Gastrocnemius medialis (tissue), 4 donors: ENCODE data around the gene SLC27A1. TPM values are rescaled to one million over a fixed set of nuclear protein-coding genes. Genes with fewer than 3 reads are reported as not detected.

Source experiments
- ATAC-seq, 2 donors: fragments of 150-250 bp; one replicate each; pipeline ENCODE4 v1.9.1; 2016
- DNase-seq, 2 donors: peaks; one replicate each; pipeline ENCODE4 v3.0.0-alpha.2; 2019
- H3K27ac ChIP-seq, 4 donors: fragments of 200-600 bp; sonication (generic); 1 replicate in 1 of 4; 2 replicates in 3 of 4; pipeline ENCODE4 v1.5.1; 2016 to 2018; ENCODE audit warnings: mild to moderate bottlenecking in 2 of 4, moderate library complexity in 1 of 4
- H3K27me3 ChIP-seq, 3 donors: fragments of 200-600 bp; sonication (generic) in 2 of 3; 1 replicate in 1 of 3; 2 replicates in 2 of 3; pipeline versions ENCODE4 v1.5.1 to v1.6.0; 2016 to 2019; ENCODE audit warnings: mild to moderate bottlenecking in 1 of 3, moderate library complexity in 1 of 3
- H3K36me3 ChIP-seq, 2 donors: fragments of 200-600 bp; sonication (generic) in 1 of 2; one replicate each; pipeline ENCODE4 v1.5.1; 2017 to 2018
- H3K4me1 ChIP-seq, 2 donors: fragments of 200-600 bp; sonication (generic) in 1 of 2; one replicate each; pipeline ENCODE4 v1.5.1; 2016 to 2017; ENCODE audit warnings: mild to moderate bottlenecking in 2 of 2
- H3K4me3 ChIP-seq, 4 donors: fragments of 200-600 bp; sonication (generic) in 3 of 4; 1 replicate in 1 of 4; 2 replicates in 3 of 4; pipeline ENCODE4 v1.5.1; 2016 to 2019; ENCODE audit warnings: mild to moderate bottlenecking in 2 of 4
- H3K9me3 ChIP-seq, 3 donors: fragments of 200-600 bp; sonication (generic) in 2 of 3; 1 replicate in 1 of 3; 2 replicates in 2 of 3; pipeline ENCODE4 v1.5.1; 2016 to 2019
- CTCF ChIP-seq, 5 experiments: fragments of 450-650 bp in 3 of 5; fragments of 200-600 bp in 2 of 5; sonication (generic) in 2 of 5; IDR thresholded peaks in 4 of 5; conservative IDR thresholded peaks in 1 of 5; 1 replicate in 4 of 5; 2 replicates in 1 of 5; pipeline ENCODE4 v1.5.1; 2016 to 2019; ENCODE audit warnings: antibody characterized with exemption in 5 of 5, mild to moderate bottlenecking in 3 of 5, moderate library complexity in 3 of 5
- POLR2A ChIP-seq, 2 donors: fragments of 450-650 bp; IDR thresholded peaks; one replicate each; pipeline ENCODE4 v1.6.1; 2017; ENCODE audit warnings: antibody characterized with exemption in 2 of 2, mild to moderate bottlenecking in 2 of 2, moderate library complexity in 2 of 2
- in situ Hi-C, 4 donors: fragments of 200-750 bp; cut with MboI; loops; one replicate each; pipeline versions ENCODE4 v1.15.0 to v1.8.0; 2017; ENCODE audit warnings: low sequenced_read_pairs in 4 of 4
- intact Hi-C: fragments of 100-400 bp; cut with DNase I; formaldehyde crosslinking; loops from one replicate; pipeline ENCODE4 v1.15.1; 2023; ENCODE audit warnings: low total_unique reads
- total RNA-seq, 4 donors: library from RNA; depleted of rRNA; stranded (reverse); fragments of >200 nt; gene quantifications; one replicate each; pipeline versions ENCODE4 v1.1.0 to v1.2.3, GENCODE V29; 2016

SLC27A1 gene
- total RNA-seq, 4 donors from 2014 or later: 20.7 to 53.8 (median 43.7) TPM

GRCh38 chr19:17534767-17535166, 64.4 kb downstream of the SLC27A1 start:
- Histone ChIP-seq H3K4me3 (no peak overlapping the region), H3K36me3 (no peaks in the 10 kb centered on the region), H3K4me1 (peaks cover 6 to 7% of the 10 kb centered on the region in 2 donors), H3K9me3 (no peaks in the 10 kb centered on the region), H3K27me3 (peaks cover 24 to 32% (median 28%) of the 10 kb centered on the region in 3 donors), H3K27ac (no peak overlapping the region)
- no peak for TF ChIP-seq CTCF (IDR thresholded peaks at IDR 0.05 in 4 of 5, conservative IDR thresholded peaks at IDR 0.05 in 1 of 5)
- no peak for TF ChIP-seq POLR2A (IDR thresholded peaks at IDR 0.05)
- ATAC-seq (no peak), DNase-seq (no peak)
- intact Hi-C loops: no loop called here
- in situ Hi-C loops: no loop called here

- Histone ChIP-seq H3K27me3 (peaks cover 24 to 34% (median 28%) of the 10 kb centered on the region in 3 donors), H3K4me3 (no peak overlapping the region), H3K9me3 (no peaks in the 10 kb centered on the region), H3K4me1 (peaks cover 6 to 7% of the 10 kb centered on the region in 2 donors), H3K36me3 (no peaks in the 10 kb centered on the region), H3K27ac (no peak overlapping the region)
- TF ChIP-seq CTCF (IDR thresholded peaks at IDR 0.05 in 4 of 5, conservative IDR thresholded peaks at IDR 0.05 in 1 of 5) (no peak), POLR2A (IDR thresholded peaks at IDR 0.05) (no peak)
- in situ Hi-C loops: no loop called here
- intact Hi-C loops: no loop called here
- ATAC-seq (no peak), DNase-seq (no peak)
These were observed 66.6 kb downstream of the SLC27A1 start for GRCh38 chr19:17536955-17537354.

- ATAC-seq (no peak), DNase-seq (no peak)
- in situ Hi-C loops (no loop called here), intact Hi-C loops (loop anchor here (2.0 kb wide), 1 partner anchor 36 kb away; no protein-coding TSS in a partner anchor)
- peaks cover 6 to 7% of the 10 kb centered on the region in 2 donors for H3K4me1 ChIP-seq
- H3K27ac ChIP-seq: peak overlapping the region in 1 of 4 donors; percentile 63
- peaks cover 21 to 31% (median 24%) of the 10 kb centered on the region in 3 donors for H3K27me3 ChIP-seq
- H3K36me3 ChIP-seq: no peaks in the 10 kb centered on the region
- TF ChIP-seq CTCF (IDR thresholded peaks at IDR 0.05 in 4 of 5, conservative IDR thresholded peaks at IDR 0.05 in 1 of 5) (no peak), POLR2A (IDR thresholded peaks at IDR 0.05) (no peak)
- H3K4me3 ChIP-seq: peak overlapping the region; percentile 52 to 74 (median 58)
- H3K9me3 ChIP-seq: no peaks in the 10 kb centered on the region
These were observed 68.4 kb downstream of the SLC27A1 start for GRCh38 chr19:17538684-17539237.

GRCh38 chr19:17539238-17540117, 69.2 kb downstream of the SLC27A1 start:
- Histone ChIP-seq H3K9me3 (no peaks in the 10 kb centered on the region), H3K36me3 (no peaks in the 10 kb centered on the region), H3K27ac (peak overlapping the region; percentile 45 to 63 (median 54)), H3K4me1 (peaks cover 6 to 7% of the 10 kb centered on the region in 2 donors), H3K4me3 (peak overlapping the region; percentile 52 to 74 (median 58)), H3K27me3 (peaks cover 21 to 31% (median 24%) of the 10 kb centered on the region in 3 donors)
- in situ Hi-C loops (no loop called here), intact Hi-C loops (loop anchor here (2.0 kb wide), 1 partner anchor 35 kb away; no protein-coding TSS in a partner anchor)
- DNase-seq (peak; percentile 78 to 94), ATAC-seq (peak; percentile 86 to 93)
- TF ChIP-seq CTCF (IDR thresholded peaks at IDR 0.05 in 4 of 5, conservative IDR thresholded peaks at IDR 0.05 in 1 of 5): peak in 4 of 5 experiments; percentile 31 to 59 (median 52)
- no peak for TF ChIP-seq POLR2A (IDR thresholded peaks at IDR 0.05)
